D721Med (cell line): ENCODE data around the gene ZNF324B.
"Not testable (repeated sequence)": the region's sequence is repeated elsewhere in the genome, so short reads cannot be mapped to it uniquely, and the experiment has no call there.

Source experiments
- DNase-seq: peaks from one replicate; pipeline ENCODE4 v3.0.0; 2011; ENCODE audit warnings: low spot score; ENCODE audit not compliant: insufficient read length
- FAIRE-seq: peaks from 2 replicates; lab custom pipeline; 2011; peaks lifted over from hg19 to GRCh38; lab: Jason Lieb, UNC
- CTCF ChIP-seq: IDR thresholded peaks from 2 replicates; pipeline ENCODE4 v1.5.1; 2012; ENCODE audit warnings: mild to moderate bottlenecking, control low read depth; ENCODE audit not compliant: insufficient read depth; ENCODE audit errors: missing control alignments

The ZNF324B gene

GRCh38 chr19:58439576-58440554, 11.6 kb upstream of the ZNF324B start, which contains the start of gene ZNF132:
Gene ZNF132, minus strand, starts transcription at chr19:58440153. Its CDS starts 332 bp downstream, at chr19:58439821.
- TF ChIP-seq CTCF: no peak
- no peak for FAIRE-seq
- peak; percentile 79 for DNase-seq

DNA sequence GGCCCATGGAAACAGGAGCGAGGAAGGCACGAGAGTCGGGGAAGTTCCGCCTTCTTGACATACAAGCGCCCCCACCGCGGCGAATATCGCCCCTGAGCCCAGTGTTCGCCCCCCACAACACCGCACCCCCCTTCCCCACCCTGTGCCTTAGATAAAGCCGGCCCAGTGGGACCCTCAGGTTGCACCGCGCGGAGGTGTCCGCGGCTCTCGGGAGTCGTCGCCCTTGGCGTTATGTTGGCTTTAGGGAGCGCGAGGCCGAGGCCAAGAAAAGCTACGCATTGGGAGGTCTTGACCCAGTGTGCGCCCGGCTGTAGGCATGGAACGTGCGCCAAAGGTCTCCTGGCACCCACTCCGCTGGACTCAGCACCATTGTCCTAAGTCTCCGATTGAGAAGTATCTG, 10.9 kb upstream of the ZNF324B start:
- no peak for FAIRE-seq
- TF ChIP-seq CTCF: no peak
- DNase-seq: no peak

GRCh38 chr19:58442986-58443385, 8.4 kb upstream of the ZNF324B start:
- not testable (repeated sequence) for FAIRE-seq, DNase-seq

GRCh38 chr19:58448860-58449259, 2.6 kb upstream of the ZNF324B start:
- not testable (repeated sequence) for DNase-seq, FAIRE-seq

- not testable (repeated sequence) for FAIRE-seq, DNase-seq
Observed at GRCh38 chr19:58449980-58450379, 1.4 kb upstream of the ZNF324B start.

GRCh38 chr19:58450856-58451357, 515 bp upstream of the ZNF324B start:
- DNase-seq (no peak), FAIRE-seq (no peak)
- no peak for TF ChIP-seq CTCF

GRCh38 chr19:58453743-58454142, 2.3 kb downstream of the ZNF324B start:
- DNase-seq (no peak), FAIRE-seq (no peak)
- TF ChIP-seq CTCF: no peak

- no peak for TF ChIP-seq CTCF
- FAIRE-seq (no peak), DNase-seq (no peak)
Observed at GRCh38 chr19:58455306-58455705, 3.9 kb downstream of the ZNF324B start.
